Activated CD4-positive, alpha-beta T cell treated with anti-CD3 and anti-CD28 coated beads, Interleukin-2, Interleukin-6, amounts not matched to agents 100 ng/mL and 50 ng/mL, durations not matched to agents 16 hours and 8 hours (primary cell): Measurements from ENCODE around the gene LRRC75A.
"Not testable (repeated sequence)": the region's sequence is repeated elsewhere in the genome, so short reads cannot be mapped to it uniquely, and the experiment has no call there.

Experiments
- DNase-seq: peaks from one replicate; pipeline ENCODE4 v3.0.0-alpha.2; 2020

LRRC75A gene

GRCh38 chr17:16447676-16448075 lies 44.3 kb downstream of the LRRC75A start:
- DNase-seq, result no peak

GRCh38 chr17:16446338-16446983 lies 45.5 kb downstream of the LRRC75A start:
- peak; percentile 34 for DNase-seq

- peak; percentile 48 for DNase-seq
Measured at GRCh38 chr17:16444258-16444886, 47.6 kb downstream of the LRRC75A start.

- DNase-seq, result peak; percentile 66
Measured at GRCh38 chr17:16443511-16444257, 48.3 kb downstream of the LRRC75A start.

- peak; percentile 54 for DNase-seq
Measured at GRCh38 chr17:16442594-16443510, 49.1 kb downstream of the LRRC75A start.

GRCh38 chr17:16442141-16442540 lies 49.9 kb downstream of the LRRC75A start:
- DNase-seq, result peak; percentile 45

GRCh38 chr17:16440901-16441629 lies 50.9 kb downstream of the LRRC75A start:
- peak; percentile 29 for DNase-seq

GRCh38 chr17:16440354-16440753 lies 51.6 kb downstream of the LRRC75A start:
- DNase-seq, result not testable (repeated sequence)

GRCh38 chr17:16439811-16440351 lies 52.1 kb downstream of the LRRC75A start:
- peak; percentile 62 for DNase-seq

GRCh38 chr17:16439303-16439791 lies 52.6 kb downstream of the LRRC75A start:
- DNase-seq, result peak; percentile 50

GRCh38 chr17:16438557-16439302 lies 53.3 kb downstream of the LRRC75A start:
- DNase-seq, result peak; percentile 99

- DNase-seq, result no peak
Measured at GRCh38 chr17:16438173-16438556, 53.8 kb downstream of the LRRC75A start.

- DNase-seq, result no peak
Measured at GRCh38 chr17:16437083-16437482, 54.9 kb downstream of the LRRC75A start.

GRCh38 chr17:16435925-16436886 lies 55.8 kb downstream of the LRRC75A start:
- no peak for DNase-seq

GRCh38 chr17:16434662-16435061 lies 57.3 kb downstream of the LRRC75A start:
- DNase-seq, result no peak

GRCh38 chr17:16433514-16433913 lies 58.5 kb downstream of the LRRC75A start:
- no peak for DNase-seq

- DNase-seq, result no peak
Measured at GRCh38 chr17:16432017-16432416, 60.0 kb downstream of the LRRC75A start.

- DNase-seq, result no peak
Measured at GRCh38 chr17:16430650-16431049, 61.3 kb downstream of the LRRC75A start.

GRCh38 chr17:16429083-16429482 lies 62.9 kb downstream of the LRRC75A start:
- DNase-seq, result no peak
